ENCODE measurements around the gene NNMT. TPM values are rescaled to one million over a fixed set of nuclear protein-coding genes. Genes with fewer than 3 reads are reported as not detected.

Gene NNMT
- total RNA-seq = 2.1 and 356 TPM in 2 replicates

GRCh38 chr11:114295676-114296604 lies at the start of gene NNMT:
NNMT (plus strand) TSS chr11:114296399; CDS start chr11:114296557, 158 bp downstream.

Other genes starting within 250 kb of the NNMT start
- 2.4 and 8.3 TPM in 2 replicates for gene ZBTB16, start 236.7 kb upstream of the NNMT start, total RNA-seq
- gene C11orf71, start 104.1 kb downstream of the NNMT start, total RNA-seq = 0.96 and 1.1 TPM in 2 replicates
- 11.1 and 31.1 TPM in 2 replicates for gene RBM7, start 104.3 kb downstream of the NNMT start, total RNA-seq
- 73.5 and 162 TPM in 2 replicates for gene REXO2, start 143.1 kb downstream of the NNMT start, total RNA-seq

Data from tracheal epithelial cell (primary cell).